ENCODE measurements around the gene EIF4EBP3. TPM values are rescaled to one million over a fixed set of nuclear protein-coding genes. Genes with fewer than 3 reads are reported as not detected.

EIF4EBP3 gene
- total and polyA plus RNA-seq, 10 of the 15 experiments (the other 5 are each of a cell fraction or from before 2014, with no cell fraction given), result 3.5 to 16.1 (median 6.2) TPM

DNA sequence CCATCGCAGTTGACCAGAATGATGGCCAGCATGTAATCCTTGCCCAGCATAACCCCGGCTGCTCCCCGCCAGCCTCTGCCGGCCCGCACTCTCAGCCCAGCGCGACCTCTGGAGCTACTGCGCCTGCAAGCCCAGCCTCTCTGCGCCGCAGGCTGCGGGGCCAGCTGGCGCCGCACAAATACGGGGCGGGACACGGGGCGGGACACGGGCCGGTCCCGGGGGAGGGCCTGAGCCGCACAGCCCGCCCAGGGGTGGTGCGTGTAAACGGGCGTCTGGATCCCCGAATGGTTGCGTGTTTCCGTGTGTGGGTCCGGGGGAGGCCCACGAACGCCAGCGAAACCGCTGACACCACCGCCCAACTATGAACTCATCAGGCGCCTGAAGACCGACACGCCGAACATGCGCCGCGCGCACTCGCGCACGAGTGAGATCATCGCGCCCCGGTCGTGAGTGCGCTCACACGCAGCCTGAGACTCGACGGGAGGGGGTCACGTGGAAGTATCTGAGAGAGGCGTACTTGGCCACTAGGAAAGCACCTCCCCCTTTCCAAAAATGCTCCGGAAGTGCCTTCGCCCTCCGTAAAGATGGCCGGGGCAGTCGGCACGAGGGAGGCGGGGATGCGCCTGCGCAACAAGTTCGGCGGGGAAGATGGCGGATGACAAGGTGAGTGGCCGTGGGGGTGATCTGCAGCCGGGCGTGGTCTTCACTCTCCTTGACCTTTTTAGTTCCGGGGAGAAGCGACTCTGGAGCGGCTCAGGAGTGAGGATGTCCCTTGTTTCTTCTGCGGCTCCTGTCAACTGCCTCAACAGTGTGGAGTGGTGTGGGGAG lies 16.9 kb downstream of the EIF4EBP3 start, which contains the start of the genes APBB3 and SLC35A4 (continued):
- TF ChIP-seq IKZF1 (conservative IDR thresholded peaks at IDR 0.05), result peak; percentile 90
- TF ChIP-seq RFX5 (IDR thresholded peaks at IDR 0.05; ENCODE audit: low read depth, low read length), result no peak; the same call in 1 of the 2 replicates
- peak; percentile 86; the same call in 1 of the 2 replicates for TF ChIP-seq SMAD5 (IDR thresholded peaks at IDR 0.05; ENCODE audit: low read depth)
- TF ChIP-seq DPF2 (IDR thresholded peaks at IDR 0.05), result peak; percentile 50
- no peak for TF ChIP-seq KDM1A (IDR thresholded peaks at IDR 0.05; ENCODE audit: borderline replicate concordance)
- TF ChIP-seq, protein P1, sequence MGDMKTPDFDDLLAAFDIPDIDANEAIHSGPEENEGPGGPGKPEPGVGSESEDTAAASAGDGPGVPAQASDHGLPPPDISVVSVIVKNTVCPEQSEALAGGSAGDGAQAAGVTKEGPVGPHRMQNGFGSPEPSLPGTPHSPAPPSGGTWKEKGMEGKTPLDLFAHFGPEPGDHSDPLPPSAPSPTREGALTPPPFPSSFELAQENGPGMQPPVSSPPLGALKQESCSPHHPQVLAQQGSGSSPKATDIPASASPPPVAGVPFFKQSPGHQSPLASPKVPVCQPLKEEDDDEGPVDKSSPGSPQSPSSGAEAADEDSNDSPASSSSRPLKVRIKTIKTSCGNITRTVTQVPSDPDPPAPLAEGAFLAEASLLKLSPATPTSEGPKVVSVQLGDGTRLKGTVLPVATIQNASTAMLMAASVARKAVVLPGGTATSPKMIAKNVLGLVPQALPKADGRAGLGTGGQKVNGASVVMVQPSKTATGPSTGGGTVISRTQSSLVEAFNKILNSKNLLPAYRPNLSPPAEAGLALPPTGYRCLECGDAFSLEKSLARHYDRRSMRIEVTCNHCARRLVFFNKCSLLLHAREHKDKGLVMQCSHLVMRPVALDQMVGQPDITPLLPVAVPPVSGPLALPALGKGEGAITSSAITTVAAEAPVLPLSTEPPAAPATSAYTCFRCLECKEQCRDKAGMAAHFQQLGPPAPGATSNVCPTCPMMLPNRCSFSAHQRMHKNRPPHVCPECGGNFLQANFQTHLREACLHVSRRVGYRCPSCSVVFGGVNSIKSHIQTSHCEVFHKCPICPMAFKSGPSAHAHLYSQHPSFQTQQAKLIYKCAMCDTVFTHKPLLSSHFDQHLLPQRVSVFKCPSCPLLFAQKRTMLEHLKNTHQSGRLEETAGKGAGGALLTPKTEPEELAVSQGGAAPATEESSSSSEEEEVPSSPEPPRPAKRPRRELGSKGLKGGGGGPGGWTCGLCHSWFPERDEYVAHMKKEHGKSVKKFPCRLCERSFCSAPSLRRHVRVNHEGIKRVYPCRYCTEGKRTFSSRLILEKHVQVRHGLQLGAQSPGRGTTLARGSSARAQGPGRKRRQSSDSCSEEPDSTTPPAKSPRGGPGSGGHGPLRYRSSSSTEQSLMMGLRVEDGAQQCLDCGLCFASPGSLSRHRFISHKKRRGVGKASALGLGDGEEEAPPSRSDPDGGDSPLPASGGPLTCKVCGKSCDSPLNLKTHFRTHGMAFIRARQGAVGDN (IDR thresholded peaks at IDR 0.05), result peak; percentile 79
- TF ChIP-seq, protein P2, sequence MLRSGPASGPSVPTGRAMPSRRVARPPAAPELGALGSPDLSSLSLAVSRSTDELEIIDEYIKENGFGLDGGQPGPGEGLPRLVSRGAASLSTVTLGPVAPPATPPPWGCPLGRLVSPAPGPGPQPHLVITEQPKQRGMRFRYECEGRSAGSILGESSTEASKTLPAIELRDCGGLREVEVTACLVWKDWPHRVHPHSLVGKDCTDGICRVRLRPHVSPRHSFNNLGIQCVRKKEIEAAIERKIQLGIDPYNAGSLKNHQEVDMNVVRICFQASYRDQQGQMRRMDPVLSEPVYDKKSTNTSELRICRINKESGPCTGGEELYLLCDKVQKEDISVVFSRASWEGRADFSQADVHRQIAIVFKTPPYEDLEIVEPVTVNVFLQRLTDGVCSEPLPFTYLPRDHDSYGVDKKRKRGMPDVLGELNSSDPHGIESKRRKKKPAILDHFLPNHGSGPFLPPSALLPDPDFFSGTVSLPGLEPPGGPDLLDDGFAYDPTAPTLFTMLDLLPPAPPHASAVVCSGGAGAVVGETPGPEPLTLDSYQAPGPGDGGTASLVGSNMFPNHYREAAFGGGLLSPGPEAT (IDR thresholded peaks at IDR 0.05; ENCODE audit: low read depth), result peak; percentile 85
- TF ChIP-seq MXI1 (IDR thresholded peaks at IDR 0.05; ENCODE audit: low read depth, low read length), result no peak; the same call in none of the 2 replicates
- peak; percentile 36; the same call in 1 of the 2 replicates for TF ChIP-seq FOXK2 (IDR thresholded peaks at IDR 0.05)
- no peak for TF ChIP-seq SUZ12 (IDR thresholded peaks at IDR 0.05; ENCODE audit: unreplicated experiment)
- TF ChIP-seq ZBED1 (IDR thresholded peaks at IDR 0.05; ENCODE audit: borderline replicate concordance), result peak; percentile 31; the same call in 1 of the 2 replicates
- no peak for TF ChIP-seq CBX3 (IDR thresholded peaks at IDR 0.05; ENCODE audit: borderline replicate concordance, low read depth)
- TF ChIP-seq, protein P3, sequence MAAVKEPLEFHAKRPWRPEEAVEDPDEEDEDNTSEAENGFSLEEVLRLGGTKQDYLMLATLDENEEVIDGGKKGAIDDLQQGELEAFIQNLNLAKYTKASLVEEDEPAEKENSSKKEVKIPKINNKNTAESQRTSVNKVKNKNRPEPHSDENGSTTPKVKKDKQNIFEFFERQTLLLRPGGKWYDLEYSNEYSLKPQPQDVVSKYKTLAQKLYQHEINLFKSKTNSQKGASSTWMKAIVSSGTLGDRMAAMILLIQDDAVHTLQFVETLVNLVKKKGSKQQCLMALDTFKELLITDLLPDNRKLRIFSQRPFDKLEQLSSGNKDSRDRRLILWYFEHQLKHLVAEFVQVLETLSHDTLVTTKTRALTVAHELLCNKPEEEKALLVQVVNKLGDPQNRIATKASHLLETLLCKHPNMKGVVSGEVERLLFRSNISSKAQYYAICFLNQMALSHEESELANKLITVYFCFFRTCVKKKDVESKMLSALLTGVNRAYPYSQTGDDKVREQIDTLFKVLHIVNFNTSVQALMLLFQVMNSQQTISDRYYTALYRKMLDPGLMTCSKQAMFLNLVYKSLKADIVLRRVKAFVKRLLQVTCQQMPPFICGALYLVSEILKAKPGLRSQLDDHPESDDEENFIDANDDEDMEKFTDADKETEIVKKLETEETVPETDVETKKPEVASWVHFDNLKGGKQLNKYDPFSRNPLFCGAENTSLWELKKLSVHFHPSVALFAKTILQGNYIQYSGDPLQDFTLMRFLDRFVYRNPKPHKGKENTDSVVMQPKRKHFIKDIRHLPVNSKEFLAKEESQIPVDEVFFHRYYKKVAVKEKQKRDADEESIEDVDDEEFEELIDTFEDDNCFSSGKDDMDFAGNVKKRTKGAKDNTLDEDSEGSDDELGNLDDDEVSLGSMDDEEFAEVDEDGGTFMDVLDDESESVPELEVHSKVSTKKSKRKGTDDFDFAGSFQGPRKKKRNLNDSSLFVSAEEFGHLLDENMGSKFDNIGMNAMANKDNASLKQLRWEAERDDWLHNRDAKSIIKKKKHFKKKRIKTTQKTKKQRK (IDR thresholded peaks at IDR 0.05; ENCODE audit: low read depth, low read length), result no peak
- TF ChIP-seq MYC (IDR thresholded peaks at IDR 0.05; ENCODE audit: insufficient read depth, insufficient read length, insufficient replicate concordance, low read length, severe bottlenecking), result no peak
- peak; percentile 90 for TF ChIP-seq JUND (IDR thresholded peaks at IDR 0.05; ENCODE audit: low read depth, low read length)
- TF ChIP-seq, protein P4, sequence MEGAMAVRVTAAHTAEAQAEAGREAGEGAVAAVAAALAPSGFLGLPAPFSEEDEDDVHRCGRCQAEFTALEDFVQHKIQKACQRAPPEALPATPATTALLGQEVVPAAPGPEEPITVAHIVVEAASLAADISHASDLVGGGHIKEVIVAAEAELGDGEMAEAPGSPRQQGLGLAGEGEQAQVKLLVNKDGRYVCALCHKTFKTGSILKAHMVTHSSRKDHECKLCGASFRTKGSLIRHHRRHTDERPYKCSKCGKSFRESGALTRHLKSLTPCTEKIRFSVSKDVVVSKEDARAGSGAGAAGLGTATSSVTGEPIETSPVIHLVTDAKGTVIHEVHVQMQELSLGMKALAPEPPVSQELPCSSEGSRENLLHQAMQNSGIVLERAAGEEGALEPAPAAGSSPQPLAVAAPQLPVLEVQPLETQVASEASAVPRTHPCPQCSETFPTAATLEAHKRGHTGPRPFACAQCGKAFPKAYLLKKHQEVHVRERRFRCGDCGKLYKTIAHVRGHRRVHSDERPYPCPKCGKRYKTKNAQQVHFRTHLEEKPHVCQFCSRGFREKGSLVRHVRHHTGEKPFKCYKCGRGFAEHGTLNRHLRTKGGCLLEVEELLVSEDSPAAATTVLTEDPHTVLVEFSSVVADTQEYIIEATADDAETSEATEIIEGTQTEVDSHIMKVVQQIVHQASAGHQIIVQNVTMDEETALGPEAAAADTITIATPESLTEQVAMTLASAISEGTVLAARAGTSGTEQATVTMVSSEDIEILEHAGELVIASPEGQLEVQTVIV (IDR thresholded peaks at IDR 0.05; ENCODE audit: borderline replicate concordance, partially characterized antibody), result no peak
- peak; percentile 80 for TF ChIP-seq MEF2B (IDR thresholded peaks at IDR 0.05; ENCODE audit: partially characterized antibody, poor library complexity, severe bottlenecking)

Measured in GM12878 (cell line).